Cardiac fibroblast (primary cell): ENCODE measurements around the gene KDM2A.
A peak's percentile ranks its signal among the peaks of the same experiment; 100 is the strongest.
"Not testable (repeated sequence)": the region's sequence is repeated elsewhere in the genome, so short reads cannot be mapped to it uniquely, and the experiment has no call there.

Experiments used
- DNase-seq, 2 donors: peaks; one replicate each; pipeline versions ENCODE4 v3.0.0 to v3.0.0-alpha.2; 2010; ENCODE audit warnings: low read depth in 2 of 2
- H3K4me3 ChIP-seq, 2 donors: replicated peaks in 1 of 2; 1 replicate in 1 of 2; 2 replicates in 1 of 2; pipeline ENCODE4 v1.5.1; 2011; ENCODE audit warnings: low read depth in 2 of 2, low read length in 2 of 2, mild to moderate bottlenecking in 2 of 2, moderate library complexity in 1 of 2
- TF ChIP-seq, protein P1 (sequence below): IDR thresholded peaks from one replicate; pipeline ENCODE4 v1.5.1; 2011; ENCODE audit warnings: low read depth, mild to moderate bottlenecking, low read length, inconsistent platforms

Gene KDM2A

GRCh38 chr11:67167091-67167490 lies 48.0 kb downstream of the KDM2A start:
- peak in 1 of 2 donors; percentile 28 for DNase-seq
- TF ChIP-seq, protein P1, sequence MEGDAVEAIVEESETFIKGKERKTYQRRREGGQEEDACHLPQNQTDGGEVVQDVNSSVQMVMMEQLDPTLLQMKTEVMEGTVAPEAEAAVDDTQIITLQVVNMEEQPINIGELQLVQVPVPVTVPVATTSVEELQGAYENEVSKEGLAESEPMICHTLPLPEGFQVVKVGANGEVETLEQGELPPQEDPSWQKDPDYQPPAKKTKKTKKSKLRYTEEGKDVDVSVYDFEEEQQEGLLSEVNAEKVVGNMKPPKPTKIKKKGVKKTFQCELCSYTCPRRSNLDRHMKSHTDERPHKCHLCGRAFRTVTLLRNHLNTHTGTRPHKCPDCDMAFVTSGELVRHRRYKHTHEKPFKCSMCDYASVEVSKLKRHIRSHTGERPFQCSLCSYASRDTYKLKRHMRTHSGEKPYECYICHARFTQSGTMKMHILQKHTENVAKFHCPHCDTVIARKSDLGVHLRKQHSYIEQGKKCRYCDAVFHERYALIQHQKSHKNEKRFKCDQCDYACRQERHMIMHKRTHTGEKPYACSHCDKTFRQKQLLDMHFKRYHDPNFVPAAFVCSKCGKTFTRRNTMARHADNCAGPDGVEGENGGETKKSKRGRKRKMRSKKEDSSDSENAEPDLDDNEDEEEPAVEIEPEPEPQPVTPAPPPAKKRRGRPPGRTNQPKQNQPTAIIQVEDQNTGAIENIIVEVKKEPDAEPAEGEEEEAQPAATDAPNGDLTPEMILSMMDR = no peak

DNA sequence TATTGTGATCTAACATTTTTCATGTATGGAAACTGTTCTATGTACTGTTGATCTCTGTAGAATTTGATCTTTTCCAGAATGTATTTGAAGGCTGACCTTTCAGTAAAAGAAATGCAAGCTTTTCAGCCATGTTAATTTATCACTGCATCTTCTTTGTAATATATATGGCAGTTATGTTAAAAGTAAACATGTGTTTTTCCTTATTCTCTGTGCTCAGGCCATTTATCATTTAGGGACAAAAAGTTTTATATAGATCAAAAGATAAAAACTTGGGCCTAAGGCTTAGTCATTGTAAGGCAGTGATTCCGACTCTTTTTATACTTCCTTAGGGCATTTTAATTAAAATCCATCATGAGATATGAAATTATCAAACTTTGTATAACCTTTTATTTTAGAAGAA lies 48.7 kb downstream of the KDM2A start:
- H3K4me3 ChIP-seq = no peak overlapping the region
- no peak for DNase-seq
- TF ChIP-seq, protein P1 = no peak

More at GRCh38 chr11:67167091-67167490, 48.0 kb downstream of the KDM2A start:
- no peak overlapping the region for H3K4me3 ChIP-seq

GRCh38 chr11:67168911-67169310 lies 49.8 kb downstream of the KDM2A start:
- DNase-seq, H3K4me3 ChIP-seq: not testable (repeated sequence)

DNA sequence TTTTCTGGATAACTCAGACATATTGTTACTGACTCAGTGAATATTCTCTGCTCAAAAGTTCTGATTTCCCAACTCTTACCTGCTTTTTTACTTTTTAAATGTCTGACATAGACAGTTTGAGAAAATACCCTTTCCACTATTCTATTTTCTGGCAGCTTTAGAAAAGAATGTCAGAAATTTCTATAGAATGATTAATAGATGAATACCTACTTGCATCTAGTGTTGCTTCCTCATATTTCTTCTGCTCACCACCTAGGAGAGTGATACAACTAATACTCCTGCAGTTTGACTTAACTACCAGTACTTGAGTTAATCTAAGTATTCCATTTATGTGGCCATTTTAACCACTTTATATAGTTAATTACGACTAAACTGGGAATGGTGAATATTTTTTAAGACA lies 55.2 kb downstream of the KDM2A start:
- TF ChIP-seq, protein P1 = no peak
- H3K4me3 ChIP-seq = no peak overlapping the region
- no peak for DNase-seq

DNA sequence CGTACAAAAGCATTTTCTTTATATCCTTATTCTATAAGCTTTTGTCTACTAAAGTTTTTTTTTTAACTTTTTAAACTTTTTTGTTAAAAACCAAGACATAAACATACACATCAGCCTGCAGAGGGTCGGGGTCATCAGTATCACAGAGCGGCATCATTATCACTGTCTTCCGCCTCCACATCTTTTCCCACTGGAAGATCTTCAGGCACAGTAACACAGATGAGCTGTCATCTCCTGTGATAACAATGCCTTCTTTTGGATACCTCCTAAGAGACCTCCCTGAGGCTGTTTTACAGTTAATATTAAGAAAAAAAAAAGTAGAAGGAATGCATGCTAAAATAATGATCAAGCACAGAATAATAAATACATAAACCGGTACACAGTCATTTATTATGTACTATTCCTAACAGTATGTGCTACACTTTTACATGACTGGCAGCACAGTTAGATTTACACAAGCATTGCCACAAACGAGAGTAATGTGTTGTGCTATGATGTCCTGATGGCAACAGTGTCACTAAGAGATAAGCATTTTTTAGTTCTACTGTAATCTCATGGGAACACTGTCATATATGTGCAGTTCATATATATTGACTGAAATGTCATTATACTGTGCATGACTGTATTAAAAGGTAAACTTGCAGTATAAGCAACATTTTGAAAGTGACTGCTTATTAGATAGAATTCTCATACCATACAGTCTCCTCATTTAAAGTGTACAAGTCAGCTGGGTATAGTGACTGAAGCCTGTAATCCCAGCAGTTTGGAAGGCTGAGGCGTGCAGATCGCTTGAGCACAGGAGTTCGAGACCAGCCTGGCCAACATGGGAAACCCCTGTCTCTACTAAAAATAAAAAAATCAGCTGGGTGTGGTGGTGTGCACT lies 58.6 kb downstream of the KDM2A start:
- TF ChIP-seq, protein P1 = no peak
- DNase-seq = no peak
- H3K4me3 ChIP-seq = no peak overlapping the region

DNA sequence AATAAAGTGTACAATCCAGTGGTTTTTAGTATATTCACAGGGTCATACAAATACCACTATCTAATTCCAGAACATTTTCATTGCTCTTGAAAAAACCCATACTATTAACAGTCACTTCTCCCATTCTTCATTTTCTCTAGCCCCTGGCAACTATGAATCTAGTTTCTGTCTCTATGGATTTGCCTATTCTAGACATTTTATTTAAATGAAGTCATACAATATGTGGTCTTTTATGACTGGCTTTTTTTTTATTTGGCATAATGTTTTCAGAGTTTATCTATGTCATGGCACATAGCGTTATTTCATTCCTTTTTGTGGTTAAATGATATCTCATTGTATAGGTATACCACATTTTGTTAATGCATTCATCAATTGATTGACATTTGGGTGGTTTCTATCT lies 59.4 kb downstream of the KDM2A start:
- TF ChIP-seq, protein P1 = no peak
- DNase-seq = no peak
- no peak overlapping the region for H3K4me3 ChIP-seq

GRCh38 chr11:67178878-67179277 lies 59.8 kb downstream of the KDM2A start:
- DNase-seq = peak in 1 of 2 donors; percentile 31

More at GRCh38 chr11:67178878-67179277, 59.8 kb downstream of the KDM2A start:
- TF ChIP-seq, protein P1 = no peak
- H3K4me3 ChIP-seq = no peak overlapping the region
